Neural crest cell (in vitro differentiated cells): ENCODE results near the gene ARHGEF10L. TPM values are rescaled to one million over a fixed set of nuclear protein-coding genes. Genes with fewer than 3 reads are reported as not detected.

Experiments
- DNase-seq: peaks from one replicate; pipeline ENCODE4 v3.0.0; 2021; ENCODE audit warnings: low read depth, mixed read lengths, low spot score
- H3K27ac Mint-ChIP-seq: one replicate; pipeline ENCODE4 v1.8.0; 2021; ENCODE audit warnings: mild to moderate bottlenecking, mixed read lengths; ENCODE audit not compliant: unreplicated experiment
- H3K27me3 Mint-ChIP-seq: 2 replicates; pipeline ENCODE4 v1.8.0; 2021; ENCODE audit warnings: low read depth, mild to moderate bottlenecking, mixed read lengths
- H3K36me3 Mint-ChIP-seq: 2 replicates; pipeline ENCODE4 v1.8.0; 2021; ENCODE audit warnings: low read depth, mild to moderate bottlenecking, mixed read lengths
- H3K4me1 Mint-ChIP-seq: 2 replicates; pipeline ENCODE4 v1.8.0; 2021; ENCODE audit warnings: mixed read lengths
- H3K4me3 Mint-ChIP-seq: one replicate; pipeline ENCODE4 v1.8.0; 2021; ENCODE audit warnings: mild to moderate bottlenecking, mixed read lengths
- H3K9me3 Mint-ChIP-seq: 2 replicates; pipeline ENCODE4 v1.8.0; 2021; ENCODE audit warnings: mixed read lengths
- CTCF ChIP-seq: fragments of 200-600 bp; sonication (generic); conservative IDR thresholded peaks from 2 replicates; pipeline ENCODE4 v1.5.0; 2021; ENCODE audit warnings: antibody characterized with exemption, mild to moderate bottlenecking
- total RNA-seq: library from RNA; stranded (reverse); gene quantifications from 2 replicates; pipeline ENCODE4 v1.2.1, GENCODE V29; 2021

Gene ARHGEF10L
- total RNA-seq, 1 donor from 2014 or later: 22.2 TPM

- Mint-ChIP-seq H3K36me3 (no peaks in the 10 kb centered on the region), H3K27ac (peak overlapping the region; percentile 83), H3K9me3 (no peaks in the 10 kb centered on the region), H3K27me3 (no peaks in the 10 kb centered on the region), H3K4me3 (peak overlapping the region; percentile 7), H3K4me1 (peaks cover 60% of the 10 kb centered on the region)
- TF ChIP-seq CTCF: no peak
- no peak for DNase-seq
These were observed 42.1 kb downstream of the ARHGEF10L start for GRCh38 chr1:17581389-17582123.

- Mint-ChIP-seq H3K27me3 (no peaks in the 10 kb centered on the region), H3K36me3 (no peaks in the 10 kb centered on the region), H3K4me3 (no peak overlapping the region), H3K27ac (no peak overlapping the region), H3K9me3 (no peaks in the 10 kb centered on the region), H3K4me1 (peaks cover 67% of the 10 kb centered on the region)
- TF ChIP-seq CTCF: no peak
- no peak for DNase-seq
These were observed 42.8 kb downstream of the ARHGEF10L start for GRCh38 chr1:17582124-17582774.

- no peak for TF ChIP-seq CTCF
- Mint-ChIP-seq H3K4me3 (no peak overlapping the region), H3K27ac (no peak overlapping the region), H3K9me3 (no peaks in the 10 kb centered on the region), H3K36me3 (no peaks in the 10 kb centered on the region), H3K27me3 (no peaks in the 10 kb centered on the region), H3K4me1 (peaks cover 66% of the 10 kb centered on the region)
- DNase-seq: no peak
These were observed 45.0 kb downstream of the ARHGEF10L start for GRCh38 chr1:17584539-17584938.

GRCh38 chr1:17585266-17585987 lies 45.9 kb downstream of the ARHGEF10L start:
- no peak for TF ChIP-seq CTCF
- DNase-seq: no peak
- no peaks in the 10 kb centered on the region for H3K9me3 Mint-ChIP-seq
- peaks cover 4% of the 10 kb centered on the region for H3K36me3 Mint-ChIP-seq
- H3K4me1 Mint-ChIP-seq: peaks cover 65% of the 10 kb centered on the region
- H3K27ac Mint-ChIP-seq: peak overlapping the region; percentile 11
- H3K27me3 Mint-ChIP-seq: no peaks in the 10 kb centered on the region
- H3K4me3 Mint-ChIP-seq: no peak overlapping the region

GRCh38 chr1:17586172-17586964 lies 46.9 kb downstream of the ARHGEF10L start:
- TF ChIP-seq CTCF: no peak
- Mint-ChIP-seq H3K27ac (peak overlapping the region; percentile 83), H3K9me3 (no peaks in the 10 kb centered on the region), H3K4me1 (peaks cover 55% of the 10 kb centered on the region), H3K36me3 (peaks cover 4% of the 10 kb centered on the region), H3K4me3 (no peak overlapping the region), H3K27me3 (no peaks in the 10 kb centered on the region)
- no peak for DNase-seq
